ENCODE measurements around the gene RAD51B.
A peak's percentile ranks its signal among the peaks of the same experiment; 100 is the strongest.

The RAD51B gene

GRCh38 chr14:68246074-68246785 lies 426.7 kb downstream of the RAD51B start:
- H3K4me3 ChIP-seq (replicated peaks; ENCODE audit: low read depth, low read length) = no peak overlapping the region
- DNase-seq (ENCODE audit: low read depth) = peak; percentile 67
- TF ChIP-seq, protein P1, sequence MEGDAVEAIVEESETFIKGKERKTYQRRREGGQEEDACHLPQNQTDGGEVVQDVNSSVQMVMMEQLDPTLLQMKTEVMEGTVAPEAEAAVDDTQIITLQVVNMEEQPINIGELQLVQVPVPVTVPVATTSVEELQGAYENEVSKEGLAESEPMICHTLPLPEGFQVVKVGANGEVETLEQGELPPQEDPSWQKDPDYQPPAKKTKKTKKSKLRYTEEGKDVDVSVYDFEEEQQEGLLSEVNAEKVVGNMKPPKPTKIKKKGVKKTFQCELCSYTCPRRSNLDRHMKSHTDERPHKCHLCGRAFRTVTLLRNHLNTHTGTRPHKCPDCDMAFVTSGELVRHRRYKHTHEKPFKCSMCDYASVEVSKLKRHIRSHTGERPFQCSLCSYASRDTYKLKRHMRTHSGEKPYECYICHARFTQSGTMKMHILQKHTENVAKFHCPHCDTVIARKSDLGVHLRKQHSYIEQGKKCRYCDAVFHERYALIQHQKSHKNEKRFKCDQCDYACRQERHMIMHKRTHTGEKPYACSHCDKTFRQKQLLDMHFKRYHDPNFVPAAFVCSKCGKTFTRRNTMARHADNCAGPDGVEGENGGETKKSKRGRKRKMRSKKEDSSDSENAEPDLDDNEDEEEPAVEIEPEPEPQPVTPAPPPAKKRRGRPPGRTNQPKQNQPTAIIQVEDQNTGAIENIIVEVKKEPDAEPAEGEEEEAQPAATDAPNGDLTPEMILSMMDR (IDR thresholded peaks at IDR 0.05; ENCODE audit: low read length, missing control alignments) = no peak

DNA sequence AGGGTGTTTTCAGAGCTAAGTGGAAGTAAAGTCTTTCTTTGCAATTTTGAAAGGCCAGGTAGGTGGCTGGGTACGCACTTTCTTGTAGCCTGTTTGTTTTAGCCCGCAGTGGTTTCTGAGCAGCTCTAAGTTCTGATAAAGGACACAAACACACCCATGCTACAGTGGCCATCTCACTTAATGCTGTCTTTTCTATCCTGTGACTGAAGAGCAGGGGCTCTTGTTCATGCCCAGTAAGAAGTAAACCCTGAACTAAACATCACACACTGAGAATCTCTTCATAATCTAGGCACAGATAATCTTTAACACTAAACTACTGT lies 427.2 kb downstream of the RAD51B start:
- TF ChIP-seq, protein P1 (IDR thresholded peaks at IDR 0.05; ENCODE audit: low read length, missing control alignments) = no peak
- no peak overlapping the region for H3K4me3 ChIP-seq (replicated peaks; ENCODE audit: low read depth, low read length)
- no peak for DNase-seq (ENCODE audit: low read depth)

DNA sequence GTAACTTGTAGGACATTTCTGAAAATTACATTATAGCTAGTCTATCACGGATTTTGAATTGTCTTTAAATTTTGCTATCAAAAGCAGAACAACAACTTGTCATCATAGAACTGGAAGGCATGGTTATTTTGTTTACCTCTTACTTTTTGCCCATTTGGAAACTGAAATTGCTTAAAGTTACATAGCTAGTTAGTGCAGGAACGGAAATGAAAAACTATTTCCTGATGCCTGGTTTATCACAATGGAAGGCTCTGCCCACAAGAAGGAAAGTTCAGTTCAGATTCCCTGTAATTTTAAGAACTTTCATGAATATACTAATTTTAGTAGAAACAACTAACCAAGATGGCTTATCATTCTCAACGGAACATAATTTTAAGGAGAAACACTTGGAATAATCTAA lies 427.7 kb downstream of the RAD51B start:
- no peak overlapping the region for H3K4me3 ChIP-seq (replicated peaks; ENCODE audit: low read depth, low read length)
- DNase-seq (ENCODE audit: low read depth) = peak; percentile 59
- TF ChIP-seq, protein P1 (IDR thresholded peaks at IDR 0.05; ENCODE audit: low read length, missing control alignments) = no peak

- no peak overlapping the region for H3K4me3 ChIP-seq (replicated peaks; ENCODE audit: low read depth, low read length)
- peak; percentile 71 for DNase-seq (ENCODE audit: low read depth)
- TF ChIP-seq, protein P1 (IDR thresholded peaks at IDR 0.05; ENCODE audit: low read length, missing control alignments) = no peak
Measured at GRCh38 chr14:68247676-68248268, 428.2 kb downstream of the RAD51B start.

GRCh38 chr14:68248481-68249255 lies 429.1 kb downstream of the RAD51B start:
- H3K4me3 ChIP-seq (replicated peaks; ENCODE audit: low read depth, low read length) = no peak overlapping the region
- TF ChIP-seq, protein P1 (IDR thresholded peaks at IDR 0.05; ENCODE audit: low read length, missing control alignments) = peak; percentile 47
- peak; percentile 94 for DNase-seq (ENCODE audit: low read depth)

DNA sequence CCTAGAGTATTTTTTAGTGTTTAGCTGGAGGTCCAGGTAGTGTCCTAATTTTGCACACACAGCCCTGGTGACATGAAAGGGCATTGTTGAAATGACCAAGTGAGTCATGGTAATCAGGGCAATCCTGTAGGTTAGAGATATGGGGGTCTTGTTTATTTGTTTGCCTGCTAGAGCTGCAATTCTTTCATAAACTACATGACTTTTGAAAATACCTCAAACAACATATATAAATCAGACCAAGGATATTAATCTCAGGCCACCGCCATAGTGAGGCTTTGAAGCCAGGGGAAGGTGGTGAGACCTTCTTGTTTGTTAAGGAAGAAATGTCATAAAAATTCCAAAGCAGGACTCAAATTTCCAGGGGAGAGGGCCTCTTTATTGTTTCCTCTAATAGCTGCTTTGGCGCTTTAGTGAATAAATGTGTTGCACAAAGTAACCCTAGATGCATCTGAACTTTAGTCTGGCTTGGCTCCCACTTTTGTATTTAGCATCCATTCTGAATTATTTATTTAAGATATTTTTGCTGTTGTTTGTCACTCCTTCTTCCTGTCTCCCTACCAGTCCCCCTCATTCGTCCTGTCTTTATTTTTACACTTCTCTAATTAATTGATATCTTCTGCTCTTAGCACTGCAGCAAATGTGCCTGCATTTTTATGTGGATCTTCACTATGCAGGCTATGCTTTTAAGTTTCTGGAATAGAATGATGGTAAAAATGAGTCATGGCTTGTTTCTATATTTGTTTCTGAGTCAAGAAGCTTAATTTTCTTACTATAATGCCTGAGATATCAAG lies 430.3 kb downstream of the RAD51B start:
- no peak overlapping the region for H3K4me3 ChIP-seq (replicated peaks; ENCODE audit: low read depth, low read length)
- TF ChIP-seq, protein P1 (IDR thresholded peaks at IDR 0.05; ENCODE audit: low read length, missing control alignments) = no peak
- DNase-seq (ENCODE audit: low read depth) = peak; percentile 69
